Adrenal gland (tissue), 5 donors: ENCODE data around the gene COQ8B.

Source experiments
- POLR2A ChIP-seq, 2 donors: fragments of 450-650 bp; IDR thresholded peaks; one replicate each; pipeline ENCODE4 v1.6.1; 2017; ENCODE audit warnings: antibody characterized with exemption in 2 of 2, mild to moderate bottlenecking in 2 of 2, moderate library complexity in 1 of 2
- TF ChIP-seq, protein P1 (sequence below), 6 experiments: fragments of 450-650 bp in 4 of 6; fragments of 200-600 bp in 2 of 6; sonication (generic) in 1 of 6; IDR thresholded peaks; 1 replicate in 5 of 6; 2 replicates in 1 of 6; pipeline versions ENCODE4 v1.5.1 to v1.8.0; 2016 to 2021; ENCODE audit warnings: antibody characterized with exemption in 6 of 6, mild to moderate bottlenecking in 2 of 6, moderate library complexity in 1 of 6
- donor health status: DM: no; HTN: no; CAD: no.

DNA sequence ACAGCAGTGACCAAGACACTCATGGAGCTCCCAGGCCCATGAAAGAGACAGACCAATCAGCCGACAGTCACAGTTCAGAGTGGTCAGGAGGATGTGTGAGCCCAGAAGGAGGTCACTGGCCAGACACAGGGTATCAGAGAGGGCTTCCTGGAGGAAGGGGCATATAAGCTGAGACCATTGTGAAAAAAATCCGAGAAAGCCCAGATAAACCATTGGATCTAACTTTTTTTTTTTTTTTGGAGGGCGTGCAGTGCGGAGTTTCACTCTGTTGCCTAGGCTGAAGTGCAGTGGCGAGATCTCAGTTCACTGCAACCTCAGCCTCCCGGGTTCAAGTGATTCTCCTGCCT lies 4.4 kb upstream of the COQ8B start:
- no peak for TF ChIP-seq POLR2A (IDR thresholded peaks at IDR 0.05)
- TF ChIP-seq, protein P1, sequence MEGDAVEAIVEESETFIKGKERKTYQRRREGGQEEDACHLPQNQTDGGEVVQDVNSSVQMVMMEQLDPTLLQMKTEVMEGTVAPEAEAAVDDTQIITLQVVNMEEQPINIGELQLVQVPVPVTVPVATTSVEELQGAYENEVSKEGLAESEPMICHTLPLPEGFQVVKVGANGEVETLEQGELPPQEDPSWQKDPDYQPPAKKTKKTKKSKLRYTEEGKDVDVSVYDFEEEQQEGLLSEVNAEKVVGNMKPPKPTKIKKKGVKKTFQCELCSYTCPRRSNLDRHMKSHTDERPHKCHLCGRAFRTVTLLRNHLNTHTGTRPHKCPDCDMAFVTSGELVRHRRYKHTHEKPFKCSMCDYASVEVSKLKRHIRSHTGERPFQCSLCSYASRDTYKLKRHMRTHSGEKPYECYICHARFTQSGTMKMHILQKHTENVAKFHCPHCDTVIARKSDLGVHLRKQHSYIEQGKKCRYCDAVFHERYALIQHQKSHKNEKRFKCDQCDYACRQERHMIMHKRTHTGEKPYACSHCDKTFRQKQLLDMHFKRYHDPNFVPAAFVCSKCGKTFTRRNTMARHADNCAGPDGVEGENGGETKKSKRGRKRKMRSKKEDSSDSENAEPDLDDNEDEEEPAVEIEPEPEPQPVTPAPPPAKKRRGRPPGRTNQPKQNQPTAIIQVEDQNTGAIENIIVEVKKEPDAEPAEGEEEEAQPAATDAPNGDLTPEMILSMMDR (IDR thresholded peaks at IDR 0.05): no peak
